T-helper 9 cell (primary cell): ENCODE results near the gene HSPB2.
"Not testable (repeated sequence)": the region's sequence is repeated elsewhere in the genome, so short reads cannot be mapped to it uniquely, and the experiment has no call there.

Experiments
- DNase-seq: peaks from one replicate; pipeline ENCODE4 v3.0.0-alpha.2; 2020

HSPB2 gene

DNA sequence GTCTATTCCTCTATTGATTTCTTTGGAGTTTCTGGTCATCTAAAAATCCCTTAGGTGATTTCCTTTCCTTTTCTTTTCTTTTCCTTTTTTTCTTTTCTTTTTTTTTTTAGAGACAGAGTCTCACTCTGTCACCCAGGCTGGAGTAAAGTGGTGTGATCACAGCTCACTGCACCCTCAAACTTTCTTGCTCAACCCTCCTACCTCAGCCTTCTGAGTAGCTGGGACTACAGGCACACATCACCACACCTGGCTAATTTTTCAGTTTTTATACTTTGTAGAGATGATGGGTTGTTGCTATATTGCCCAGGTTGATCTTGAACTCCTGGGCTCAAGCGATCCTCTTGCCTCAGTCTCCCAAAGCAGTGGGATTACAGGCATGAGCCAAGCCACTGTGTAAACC lies 4.2 kb downstream of the HSPB2 start:
- DNase-seq, result no peak

DNA sequence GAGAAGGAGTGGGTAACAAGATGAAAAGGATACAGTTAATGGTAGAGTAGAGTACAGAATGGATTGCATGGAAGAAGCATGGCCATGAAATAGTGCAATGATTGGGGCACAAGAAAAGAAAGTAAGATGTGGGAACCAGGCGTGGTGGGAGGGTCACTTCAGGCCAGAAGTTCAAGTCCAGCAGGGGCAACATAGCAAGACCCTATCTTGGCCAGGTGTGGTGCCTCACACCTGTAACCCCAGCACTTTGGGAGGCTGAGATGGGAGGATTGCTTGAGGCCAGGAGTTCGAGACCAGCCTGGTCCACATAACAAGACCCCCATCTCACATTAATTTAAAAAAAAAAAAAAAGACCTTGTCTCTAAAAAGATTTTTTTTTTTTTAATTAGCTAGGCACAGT lies 4.8 kb downstream of the HSPB2 start:
- DNase-seq, result no peak

DNA sequence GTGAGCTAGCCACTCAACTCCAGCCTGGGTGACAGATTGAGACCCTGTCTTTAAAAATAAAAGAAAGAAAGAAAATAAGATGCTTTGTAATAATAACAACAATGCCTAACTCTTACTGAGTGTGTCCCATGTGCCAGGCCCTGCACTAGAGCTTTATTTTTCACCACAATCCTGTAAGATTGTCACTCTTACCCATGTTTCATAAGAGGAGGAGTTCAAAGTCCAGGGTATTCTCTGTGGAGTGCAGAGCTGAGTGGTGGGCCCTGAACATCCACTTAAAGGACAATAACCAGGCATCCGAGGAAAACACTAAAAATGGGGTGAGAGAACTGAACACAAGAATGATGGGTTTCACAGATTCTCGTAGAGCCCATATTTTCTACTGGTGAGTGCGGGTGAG lies 5.3 kb downstream of the HSPB2 start:
- DNase-seq, result no peak

- no peak for DNase-seq
Observed at GRCh38 chr11:111918390-111919256, 6.1 kb downstream of the HSPB2 start, which contains the start of gene C11orf52. C11orf52 (plus strand) TSS chr11:111918913; CDS start chr11:111918973, 60 bp downstream.

- no peak for DNase-seq
Observed at GRCh38 chr11:111920908-111921307, 8.4 kb downstream of the HSPB2 start.

GRCh38 chr11:111921541-111922230 lies 9.2 kb downstream of the HSPB2 start:
- no peak for DNase-seq

GRCh38 chr11:111922803-111923202 lies 10.3 kb downstream of the HSPB2 start:
- no peak for DNase-seq

- DNase-seq, result no peak
Observed at GRCh38 chr11:111923351-111923788, 10.8 kb downstream of the HSPB2 start.

- no peak for DNase-seq
Observed at GRCh38 chr11:111923951-111924350, 11.4 kb downstream of the HSPB2 start.

DNA sequence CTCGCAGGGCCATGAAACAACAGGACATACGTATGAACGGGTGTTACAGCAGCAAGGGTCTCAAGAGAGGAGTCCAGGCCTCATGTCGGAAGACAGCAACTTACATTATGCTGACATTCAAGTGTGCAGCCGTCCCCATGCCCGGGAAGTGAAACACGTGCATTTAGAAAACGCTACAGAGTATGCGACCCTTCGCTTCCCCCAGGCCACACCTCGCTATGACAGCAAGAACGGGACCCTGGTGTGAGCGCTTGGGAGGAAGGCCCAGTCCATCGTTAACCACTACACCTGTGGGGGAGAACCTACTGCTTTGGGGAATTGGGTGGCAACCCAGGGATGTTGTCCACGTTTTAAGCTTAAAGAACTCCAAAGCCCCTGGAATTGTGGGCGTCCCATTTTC lies 13.4 kb downstream of the HSPB2 start:
- DNase-seq, result no peak

- peak; percentile 90 for DNase-seq
Observed at GRCh38 chr11:111926505-111927391, 14.2 kb downstream of the HSPB2 start.

DNA sequence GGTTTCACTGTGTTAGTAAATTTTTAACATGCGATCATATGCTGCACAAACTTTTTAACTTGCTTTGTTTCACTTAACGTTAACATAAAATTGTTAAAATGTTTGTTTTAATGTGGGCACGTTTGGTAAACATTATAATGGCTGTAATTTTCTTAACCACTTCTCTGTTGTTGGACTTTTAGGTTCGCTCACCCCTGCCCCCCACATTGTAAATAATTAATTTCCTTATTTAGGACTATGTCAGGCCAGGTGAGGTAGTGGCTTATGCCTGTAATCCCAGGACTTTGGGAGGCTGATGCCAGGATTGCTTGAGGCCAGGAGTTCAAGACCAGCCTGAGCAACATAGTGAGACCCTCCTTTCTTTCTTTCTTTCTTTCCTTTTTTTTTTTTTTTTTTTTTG lies 17.9 kb downstream of the HSPB2 start:
- no peak for DNase-seq

- DNase-seq, result no peak
Observed at GRCh38 chr11:111932611-111932950, 20.0 kb downstream of the HSPB2 start.

DNA sequence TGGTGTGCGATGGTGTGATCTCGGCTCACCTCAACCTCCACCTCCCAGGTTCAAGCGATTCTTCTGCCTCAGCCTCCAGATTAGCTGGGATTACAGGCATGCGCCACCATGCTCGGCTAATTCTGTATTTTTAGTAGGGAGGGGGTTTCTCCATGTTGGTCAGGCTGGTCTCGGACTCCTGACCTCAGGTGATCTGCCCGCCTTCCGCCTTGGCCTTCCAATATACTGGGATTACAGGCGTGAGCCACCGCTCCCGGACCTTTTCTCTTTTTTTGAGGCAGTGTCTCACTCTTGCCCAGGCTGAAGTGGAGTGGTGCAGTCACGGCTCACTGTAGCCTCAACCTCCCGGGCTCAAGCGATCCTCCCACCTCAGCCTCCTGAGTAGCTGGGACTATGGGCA lies 20.6 kb downstream of the HSPB2 start:
- not testable (repeated sequence) for DNase-seq

- no peak for DNase-seq
Observed at GRCh38 chr11:111933872-111934271, 21.3 kb downstream of the HSPB2 start.

GRCh38 chr11:111934306-111934705 lies 21.8 kb downstream of the HSPB2 start:
- DNase-seq, result no peak

- no peak for DNase-seq
Observed at GRCh38 chr11:111935317-111936039, 22.9 kb downstream of the HSPB2 start.

GRCh38 chr11:111936040-111936540 lies 23.6 kb downstream of the HSPB2 start:
- no peak for DNase-seq

GRCh38 chr11:111937461-111937769 lies 24.9 kb downstream of the HSPB2 start:
- DNase-seq, result no peak

- DNase-seq, result no peak
Observed at GRCh38 chr11:111937844-111938243, 25.3 kb downstream of the HSPB2 start.

- DNase-seq, result no peak
Observed at GRCh38 chr11:111938687-111939160, 26.2 kb downstream of the HSPB2 start.
